A204.1 (cell line): Measurements from ENCODE around the gene CDH2.

ENCODE experiments used
- FAIRE-seq: peaks from 2 replicates; lab custom pipeline; 2012; peaks lifted over from hg19 to GRCh38; lab: Jason Lieb, UNC

The CDH2 gene

DNA sequence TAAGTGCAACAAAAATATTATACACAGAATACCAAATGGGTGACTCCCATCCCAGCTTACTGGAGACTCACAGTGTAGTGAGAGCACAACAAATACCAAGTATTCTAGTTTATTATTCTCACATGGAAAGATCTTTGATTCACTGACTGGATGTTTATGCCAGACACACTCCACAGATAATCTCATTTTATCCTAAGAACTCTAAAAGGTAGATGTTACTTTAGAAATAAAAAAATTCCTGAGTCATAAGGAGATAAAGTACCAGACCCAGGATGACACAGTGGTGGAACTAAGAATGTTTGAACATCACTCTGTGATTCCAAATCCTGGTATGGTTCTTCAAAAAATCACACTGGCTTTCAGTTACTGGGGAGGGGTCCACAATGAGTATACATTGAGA is 136.2 kb downstream of the CDH2 start:
- FAIRE-seq, result no peak

DNA sequence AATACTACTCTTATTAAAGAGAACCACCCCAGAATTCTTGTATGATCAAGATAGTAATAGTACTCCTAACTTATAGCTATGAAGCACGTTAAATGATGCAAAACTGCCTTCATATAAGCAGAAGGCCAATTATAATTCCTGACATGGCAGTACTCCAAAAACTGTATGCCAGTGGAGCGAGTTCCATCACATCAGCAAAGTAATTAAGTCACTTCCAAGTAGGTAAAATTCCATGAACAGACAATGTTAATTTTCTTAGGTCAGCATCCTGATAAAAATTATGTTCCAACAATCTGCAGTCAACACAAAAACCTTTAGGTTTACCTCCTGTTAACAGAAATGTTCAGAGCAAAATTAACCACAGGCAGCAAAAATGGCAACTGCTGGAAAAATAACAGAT is 136.7 kb downstream of the CDH2 start:
- no peak for FAIRE-seq

DNA sequence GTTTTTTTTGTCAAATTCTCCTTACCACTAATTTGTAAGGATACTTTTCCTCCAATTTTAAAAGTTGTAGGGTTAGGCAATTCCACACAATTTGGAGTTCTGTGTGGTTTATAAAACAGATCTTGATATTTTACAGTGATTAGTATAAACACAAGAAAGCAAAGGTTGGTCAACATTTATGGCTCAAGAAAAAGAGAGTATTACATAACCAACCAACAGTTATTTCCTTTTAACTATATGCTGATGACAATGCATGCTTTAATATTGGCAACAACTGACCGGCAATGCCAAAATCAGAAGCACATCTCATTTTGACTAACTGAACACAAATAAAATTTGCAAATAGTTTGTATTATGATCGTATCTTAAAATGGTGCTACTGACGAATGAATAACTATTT is 137.2 kb downstream of the CDH2 start:
- FAIRE-seq, result no peak

DNA sequence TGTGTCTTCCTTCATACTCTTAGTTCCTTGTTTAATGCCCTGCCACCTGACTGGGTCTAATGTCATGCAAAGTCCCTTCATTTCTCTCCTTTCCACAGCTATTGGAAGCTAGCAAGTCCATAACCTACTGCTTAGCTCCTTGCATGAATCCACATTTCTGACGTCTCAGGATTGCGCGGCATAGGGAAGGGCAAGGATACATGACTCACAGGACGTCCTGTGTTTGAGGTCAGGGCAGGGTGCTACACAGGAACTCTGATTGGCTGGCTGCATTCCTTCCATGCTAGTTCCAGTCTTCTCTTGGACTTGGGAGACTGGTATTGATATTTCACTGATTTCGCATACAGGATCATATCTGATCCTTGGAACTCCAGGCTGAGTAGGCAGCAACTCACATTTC is 137.9 kb downstream of the CDH2 start:
- no peak for FAIRE-seq

DNA sequence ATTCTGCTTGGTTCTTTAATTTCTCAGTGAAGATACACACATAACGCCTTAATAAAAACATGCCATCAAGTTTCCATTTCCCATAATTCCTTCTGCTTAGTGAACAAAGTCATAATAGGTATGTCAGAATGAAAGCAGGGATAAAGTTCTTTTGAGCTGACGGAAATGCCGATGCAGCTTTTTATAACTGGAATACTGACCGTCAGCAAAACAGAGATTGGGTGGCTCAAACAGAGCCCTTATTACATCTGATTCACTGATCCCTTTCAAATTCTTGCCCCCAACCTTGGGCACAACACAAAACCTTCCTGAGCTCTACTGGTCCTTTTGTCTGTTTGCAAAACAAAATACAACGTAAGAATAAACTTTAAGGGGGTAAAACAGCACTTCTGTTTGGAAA is 140.4 kb downstream of the CDH2 start:
- no peak for FAIRE-seq

DNA sequence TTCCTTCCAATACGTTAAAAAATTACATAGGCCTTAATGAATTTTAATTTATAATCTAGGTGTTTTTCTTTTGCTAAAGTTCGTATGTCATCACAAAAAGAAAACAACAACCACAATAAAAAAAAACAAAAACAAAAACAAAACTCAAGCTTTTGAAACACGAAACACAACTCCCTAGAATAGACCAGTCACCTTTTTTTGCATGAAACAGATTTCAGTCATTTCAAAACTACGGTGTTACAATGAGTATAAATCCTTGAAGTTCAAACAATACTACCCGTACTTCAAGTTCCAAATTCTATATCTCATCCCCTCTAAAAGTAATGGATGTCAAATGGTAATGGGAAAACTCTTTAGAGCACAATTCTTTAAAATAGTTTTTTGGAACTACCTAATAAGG is 142.4 kb downstream of the CDH2 start:
- no peak for FAIRE-seq

DNA sequence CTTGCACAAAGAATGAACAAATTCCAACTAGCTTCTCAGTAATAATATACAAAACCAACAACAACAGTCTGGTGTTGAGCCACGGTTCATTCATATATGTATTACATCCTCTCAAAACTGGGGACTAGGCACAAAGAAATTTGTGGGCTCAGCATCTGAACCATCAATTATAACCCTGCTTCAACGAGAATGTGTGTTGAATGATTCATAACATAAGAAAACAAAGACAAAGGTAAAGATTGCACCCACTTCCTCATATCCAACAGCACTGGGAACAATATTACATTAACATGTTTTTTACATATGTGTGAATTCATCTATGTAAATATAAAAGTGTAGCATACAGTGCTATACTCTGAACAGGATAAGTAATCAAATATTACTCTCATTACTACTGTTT is 144.8 kb downstream of the CDH2 start:
- no peak for FAIRE-seq

DNA sequence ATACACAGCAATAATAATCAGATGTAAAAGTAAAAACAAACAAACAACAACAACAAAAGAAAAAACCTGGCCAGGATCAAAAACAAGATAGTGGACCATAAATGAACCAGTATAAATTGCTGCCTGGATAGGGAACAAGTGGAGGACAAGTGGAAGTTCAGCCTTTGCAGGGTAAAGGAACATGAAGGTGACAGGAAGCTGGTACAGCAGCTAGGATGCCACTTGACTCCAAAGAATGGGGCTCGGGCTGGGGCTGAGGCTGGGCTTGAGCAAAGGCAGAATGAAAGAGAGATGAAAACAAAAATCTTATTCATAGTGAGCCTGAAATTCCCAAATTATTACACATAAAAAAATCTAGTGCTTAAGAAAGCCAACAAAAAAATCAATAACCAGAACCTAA is 146.5 kb downstream of the CDH2 start:
- FAIRE-seq, result no peak

DNA sequence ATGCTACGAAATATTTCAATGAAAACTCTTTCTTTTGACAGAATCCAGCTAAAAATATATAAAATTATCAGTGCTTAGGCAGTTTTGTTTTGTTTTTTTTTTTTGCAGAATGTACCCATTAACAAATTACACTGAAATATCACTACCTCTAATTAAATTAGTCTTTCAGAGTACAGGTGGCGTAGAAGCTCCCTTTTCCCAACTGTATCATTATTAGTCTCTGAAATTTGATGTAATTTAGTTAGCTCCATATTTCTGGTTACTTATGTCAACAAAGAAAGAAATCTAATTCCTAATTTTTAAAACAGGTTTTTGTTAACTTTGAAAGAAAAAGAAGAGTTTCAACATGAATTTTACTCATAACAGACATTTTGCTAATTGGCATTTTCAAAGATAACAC is 149.2 kb downstream of the CDH2 start:
- FAIRE-seq, result no peak

DNA sequence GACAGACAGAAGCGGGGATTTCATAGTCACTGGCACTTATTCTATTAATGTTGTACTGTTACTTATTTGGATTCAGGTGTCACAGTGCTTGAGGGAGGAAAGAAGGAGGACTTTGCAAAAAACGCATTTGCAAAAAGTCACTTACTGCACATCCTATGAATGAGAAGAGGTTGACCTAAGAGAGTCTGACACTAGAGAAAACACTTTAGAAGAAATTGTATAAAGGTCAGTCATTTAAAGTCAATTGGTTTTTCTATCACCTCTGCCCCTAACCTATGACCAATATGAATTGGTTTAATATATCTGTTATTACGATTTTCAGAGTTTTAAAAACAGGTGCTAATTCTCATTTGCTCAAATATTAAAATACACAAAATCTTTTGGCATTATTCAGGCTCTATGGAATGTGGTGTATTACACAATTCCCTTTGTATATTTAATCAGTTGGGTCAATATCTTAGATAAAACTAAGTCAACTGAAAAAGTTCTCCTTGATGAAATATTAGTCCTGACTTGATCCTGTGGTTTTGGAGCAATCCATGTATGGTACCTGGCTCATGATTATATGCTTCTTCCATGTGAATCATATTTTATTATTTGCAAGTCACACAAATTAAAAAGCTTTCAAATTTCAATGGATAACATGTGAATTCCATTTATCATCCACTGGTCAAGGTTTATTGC is 157.4 kb downstream of the CDH2 start:
- no peak for FAIRE-seq

DNA sequence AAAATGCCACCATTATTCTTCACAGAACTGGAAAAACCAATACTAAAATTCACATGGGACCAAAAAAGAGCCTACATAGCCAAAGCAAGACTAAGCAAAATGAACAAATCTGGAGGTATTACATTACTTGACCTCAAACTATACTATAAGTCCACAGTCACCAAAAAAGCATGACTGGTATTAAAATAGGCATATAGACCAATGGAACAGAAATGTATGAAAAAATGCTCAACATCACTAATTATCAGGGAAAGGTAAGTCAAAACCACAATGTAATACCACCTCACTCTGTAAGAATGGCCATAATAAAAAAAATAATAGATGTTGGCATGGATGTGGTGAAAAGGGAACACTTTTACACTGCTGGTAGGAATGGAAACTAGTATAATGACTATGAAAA is 158.6 kb downstream of the CDH2 start:
- FAIRE-seq, result no peak

DNA sequence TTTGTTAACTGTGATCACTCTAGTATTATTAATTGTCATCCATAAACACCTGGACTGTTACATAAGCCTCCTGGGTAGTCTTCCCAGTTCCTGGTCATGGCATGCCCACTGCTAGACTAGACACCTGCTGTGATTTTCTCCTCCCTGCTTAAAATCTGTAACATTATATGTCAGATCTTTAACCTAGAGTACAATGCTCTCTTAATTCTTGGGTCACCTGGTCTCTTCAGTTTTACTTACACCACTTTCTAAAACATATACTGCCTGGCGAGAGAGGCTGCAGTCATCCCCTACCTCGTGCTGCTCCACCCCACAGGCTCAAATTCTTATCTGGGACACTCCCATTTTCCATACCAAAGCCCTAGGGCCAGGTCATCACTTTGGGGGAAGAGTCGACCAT is 161.3 kb downstream of the CDH2 start:
- FAIRE-seq, result no peak

DNA sequence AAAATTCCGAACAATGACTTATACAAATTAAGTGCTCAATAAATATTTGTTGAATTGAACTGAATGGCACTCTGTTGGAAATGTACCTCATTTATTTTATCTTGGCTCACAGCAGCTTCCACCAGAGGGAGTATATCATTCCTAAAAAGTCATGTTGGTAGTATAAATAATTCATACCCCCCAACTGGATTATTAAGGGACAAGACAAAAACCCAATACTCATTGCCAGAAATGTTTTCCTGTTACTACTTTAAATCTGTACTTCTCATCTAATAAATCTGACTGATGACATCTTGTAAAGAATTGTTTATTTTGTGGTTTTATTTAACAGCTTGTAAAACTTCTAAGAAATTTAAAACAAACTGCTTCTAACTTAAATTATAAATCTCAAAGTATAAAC is 163.9 kb downstream of the CDH2 start:
- peak; percentile 14 for FAIRE-seq

DNA sequence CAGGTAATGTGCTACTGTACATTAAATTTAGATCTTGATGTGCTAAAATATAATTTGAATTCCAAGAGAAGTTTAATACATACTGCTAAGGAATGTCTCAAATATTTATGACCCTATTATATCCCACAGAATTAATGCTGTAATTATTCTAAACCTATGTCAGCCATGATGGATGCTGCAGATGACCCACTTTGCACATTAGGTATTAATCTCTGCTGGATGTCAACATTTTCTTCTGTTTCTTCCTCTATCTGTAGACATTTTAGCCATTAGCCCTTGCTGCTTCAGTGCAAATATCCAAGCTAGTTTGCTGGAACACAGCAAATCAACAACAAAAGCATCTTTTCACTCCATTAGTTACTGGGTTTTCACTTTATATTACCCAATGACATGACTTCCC is 164.6 kb downstream of the CDH2 start:
- FAIRE-seq, result no peak

DNA sequence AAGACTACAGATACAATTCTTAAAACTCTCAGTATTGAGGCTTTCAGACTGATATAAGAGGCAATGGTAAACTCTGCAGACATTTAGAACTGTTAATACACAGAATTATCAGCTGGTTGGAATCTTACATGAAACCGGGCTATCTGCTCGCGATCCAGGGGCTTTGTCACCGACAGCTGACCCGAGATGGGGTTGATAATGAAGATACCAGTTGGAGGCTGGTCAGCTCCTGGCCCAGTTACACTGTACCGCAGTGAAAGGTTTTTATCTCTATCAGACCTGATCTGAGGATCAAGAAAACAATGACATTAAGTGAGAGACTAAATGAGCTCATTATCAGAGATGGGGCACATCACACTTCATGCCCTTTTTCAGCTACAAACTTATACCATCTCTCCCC is 167.3 kb downstream of the CDH2 start:
- no peak for FAIRE-seq

DNA sequence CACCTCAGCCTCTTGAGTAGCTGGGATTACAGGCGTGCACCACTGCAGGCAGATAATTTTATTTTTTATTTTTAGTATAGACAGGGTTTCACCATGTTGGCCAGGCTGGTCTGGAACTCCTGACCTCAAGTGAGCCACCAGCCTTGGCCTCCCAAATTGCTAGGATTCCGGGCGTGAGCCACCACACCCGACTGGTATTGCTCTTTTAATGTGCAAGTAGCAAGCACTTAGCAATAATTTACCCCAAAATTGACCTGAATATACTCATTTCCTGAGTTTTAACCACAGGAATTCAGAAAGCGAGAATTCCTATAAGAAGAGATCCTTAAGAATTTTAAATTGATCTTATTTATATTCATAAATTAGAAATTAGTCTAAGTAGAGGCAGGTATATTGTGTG is 169.1 kb downstream of the CDH2 start:
- no peak for FAIRE-seq

DNA sequence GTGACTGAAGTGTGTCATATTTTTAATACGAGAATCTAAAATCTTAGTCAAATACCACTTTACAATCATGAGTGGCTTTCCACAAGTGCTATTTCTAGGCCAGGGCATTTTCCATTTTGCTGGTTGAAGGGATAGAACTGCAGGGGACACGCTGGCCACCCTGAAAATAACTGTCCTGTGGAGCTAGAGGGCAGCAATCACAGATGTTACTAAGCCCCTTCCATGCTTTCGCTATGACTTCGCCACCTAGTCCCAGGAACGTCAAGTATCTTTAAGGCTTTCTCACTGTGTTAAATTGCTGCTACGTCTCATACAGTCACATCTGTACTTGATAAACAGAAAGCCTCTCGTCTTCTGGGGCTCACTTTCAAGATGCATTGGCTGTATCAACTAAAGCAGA is 171.8 kb downstream of the CDH2 start:
- FAIRE-seq, result no peak

DNA sequence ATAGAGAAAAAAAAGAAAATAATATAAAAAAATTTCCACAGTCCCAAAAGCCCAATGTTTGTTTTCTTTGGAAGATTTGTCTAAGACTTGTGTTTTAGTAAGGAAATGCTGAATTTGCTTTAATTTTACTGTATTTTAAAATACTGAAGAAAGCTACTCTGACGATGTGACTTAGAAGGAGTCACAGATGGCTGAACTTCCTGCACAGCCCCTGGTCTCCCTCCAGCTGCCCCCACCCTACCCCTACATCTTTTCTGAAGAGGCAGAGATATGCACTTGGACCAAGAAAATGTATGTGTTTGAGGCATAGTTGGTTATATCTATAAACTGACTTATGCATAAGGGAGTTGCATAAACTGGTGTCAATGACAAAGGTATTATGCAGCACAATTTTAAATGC is 172.3 kb downstream of the CDH2 start:
- FAIRE-seq, result no peak

DNA sequence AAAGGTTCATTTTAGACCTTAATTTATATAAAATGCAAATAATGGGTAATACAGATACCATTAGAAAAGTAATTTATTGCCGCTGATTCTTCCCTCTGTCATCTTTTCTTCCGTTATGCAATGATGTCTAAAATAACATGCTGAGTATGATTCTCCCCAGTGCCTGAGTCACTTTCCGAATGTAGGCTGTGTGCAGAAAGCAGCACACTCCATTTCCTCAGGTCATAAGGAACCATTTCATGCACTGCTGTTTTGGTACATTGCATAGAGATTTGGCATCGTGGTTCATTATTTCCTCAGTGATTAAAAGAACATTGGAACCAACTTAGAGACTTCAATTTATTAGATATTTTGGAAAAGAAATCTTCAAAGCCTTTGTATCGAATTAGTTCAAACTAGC is 173.5 kb downstream of the CDH2 start:
- no peak for FAIRE-seq

DNA sequence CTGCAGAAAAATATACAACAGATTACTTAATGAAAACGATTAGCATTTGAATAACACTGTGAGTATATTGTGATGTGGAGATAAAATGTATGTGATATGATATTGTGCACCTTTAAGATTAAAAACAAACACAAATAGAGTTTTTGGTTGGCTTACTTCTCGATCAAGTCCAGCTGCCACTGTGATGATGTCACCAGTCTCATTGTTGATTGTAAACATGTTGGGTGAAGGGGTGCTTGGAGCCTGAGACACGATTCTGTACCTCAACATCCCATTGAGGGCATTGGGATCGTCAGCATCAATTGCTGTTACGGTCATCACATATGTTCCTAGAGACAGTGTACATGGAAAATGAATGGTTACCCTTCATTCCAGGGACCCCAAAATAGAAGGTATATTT is 174.1 kb downstream of the CDH2 start:
- FAIRE-seq, result no peak

DNA sequence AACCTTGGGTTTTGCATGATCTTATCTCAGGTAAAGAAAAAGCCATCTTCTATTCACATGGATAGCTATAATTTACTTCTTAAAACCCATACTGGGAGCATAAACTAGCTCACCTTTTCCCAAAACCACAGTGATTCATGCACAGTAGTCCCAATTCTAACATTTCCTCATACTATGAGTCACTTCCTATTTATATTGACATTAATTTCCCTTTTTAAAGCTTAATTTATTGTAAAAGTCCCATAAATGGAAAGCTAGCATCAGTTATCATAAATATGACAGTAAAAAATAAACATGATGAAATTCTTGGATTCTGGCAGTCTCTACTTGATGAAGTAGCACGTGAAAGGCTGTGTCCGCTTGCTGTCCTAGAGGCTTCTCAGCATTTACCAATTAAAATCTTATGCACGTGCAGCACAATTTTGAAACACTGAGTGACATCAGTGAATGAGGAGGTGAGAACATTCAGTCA is 180.1 kb downstream of the CDH2 start:
- no peak for FAIRE-seq

DNA sequence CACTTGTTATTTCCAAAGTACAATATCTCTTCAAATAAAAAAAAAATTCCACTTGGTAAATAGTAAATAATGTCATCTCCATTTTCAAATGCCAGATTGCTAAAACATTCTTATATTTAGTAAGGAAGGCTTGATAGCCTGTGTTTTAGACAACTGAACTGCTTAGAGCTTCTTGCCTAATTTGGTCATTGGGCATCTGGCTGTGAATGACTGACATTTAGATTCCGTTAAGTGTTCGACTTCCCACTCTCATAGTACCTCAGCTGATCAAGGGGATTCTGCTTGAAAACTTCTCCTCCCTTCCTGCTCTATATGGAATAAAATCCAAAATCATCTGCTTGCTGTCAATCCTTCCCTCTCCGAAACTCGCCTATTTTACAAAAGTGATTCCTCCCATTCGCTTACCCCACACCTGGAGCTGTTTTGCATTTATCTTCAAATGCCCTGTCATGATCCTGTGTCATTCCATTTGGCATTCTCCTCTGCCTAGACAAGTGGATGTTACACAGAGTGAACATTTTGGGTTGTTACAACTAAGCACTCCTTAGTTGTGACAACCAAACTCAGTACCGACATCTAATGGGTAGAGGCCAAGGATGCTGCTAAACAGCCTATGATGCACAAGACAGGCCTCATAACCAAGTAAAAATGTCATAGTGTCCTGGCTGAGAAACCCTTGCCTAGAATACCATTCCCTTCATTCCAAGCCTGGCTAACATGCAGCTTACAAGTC is 181.0 kb downstream of the CDH2 start:
- FAIRE-seq, result no peak

DNA sequence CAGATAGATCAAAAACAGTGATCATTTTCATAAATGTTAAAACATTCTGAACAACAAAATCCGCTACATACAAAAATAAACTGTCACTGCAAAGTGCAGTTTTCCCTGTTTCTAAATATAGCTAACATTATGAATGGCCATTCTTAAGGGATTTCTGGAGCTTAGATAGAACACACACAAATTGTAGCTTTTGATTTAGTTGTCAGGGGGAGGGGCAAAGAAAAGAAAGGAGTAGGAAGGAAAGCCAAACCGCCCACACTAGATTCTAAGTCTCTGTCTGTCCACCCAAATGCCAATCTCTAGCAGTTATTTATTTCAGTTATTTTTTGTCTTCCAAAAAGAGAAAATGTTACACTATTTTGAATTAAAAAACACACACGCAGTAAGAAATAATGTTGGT is 182.4 kb downstream of the CDH2 start:
- no peak for FAIRE-seq

DNA sequence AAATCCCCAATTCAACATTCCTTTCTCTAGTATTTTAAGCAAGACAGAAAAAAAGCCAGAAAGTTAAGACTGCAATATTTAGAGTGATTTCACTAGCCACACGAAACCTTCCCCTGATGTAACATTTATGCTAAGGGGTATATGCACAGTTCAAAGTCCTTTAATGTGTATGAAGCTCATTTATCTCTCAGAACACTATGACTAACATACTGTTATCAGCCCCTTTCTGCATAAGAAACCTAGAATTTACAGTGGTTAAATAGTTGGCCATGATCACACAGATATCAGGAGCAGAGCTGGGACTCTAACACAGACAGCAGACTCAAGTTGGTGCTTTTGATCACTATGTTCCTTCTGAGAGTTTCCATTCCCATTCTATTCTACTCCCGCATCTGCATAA is 185.5 kb downstream of the CDH2 start:
- FAIRE-seq, result no peak
